ENCODE results near the gene GORASP2. TPM values are rescaled to one million over a fixed set of nuclear protein-coding genes. Genes with fewer than 3 reads are reported as not detected.

GORASP2 gene
- total RNA-seq, 2 experiments from 2014 or later, result 68.4 to 70.6 TPM

DNA sequence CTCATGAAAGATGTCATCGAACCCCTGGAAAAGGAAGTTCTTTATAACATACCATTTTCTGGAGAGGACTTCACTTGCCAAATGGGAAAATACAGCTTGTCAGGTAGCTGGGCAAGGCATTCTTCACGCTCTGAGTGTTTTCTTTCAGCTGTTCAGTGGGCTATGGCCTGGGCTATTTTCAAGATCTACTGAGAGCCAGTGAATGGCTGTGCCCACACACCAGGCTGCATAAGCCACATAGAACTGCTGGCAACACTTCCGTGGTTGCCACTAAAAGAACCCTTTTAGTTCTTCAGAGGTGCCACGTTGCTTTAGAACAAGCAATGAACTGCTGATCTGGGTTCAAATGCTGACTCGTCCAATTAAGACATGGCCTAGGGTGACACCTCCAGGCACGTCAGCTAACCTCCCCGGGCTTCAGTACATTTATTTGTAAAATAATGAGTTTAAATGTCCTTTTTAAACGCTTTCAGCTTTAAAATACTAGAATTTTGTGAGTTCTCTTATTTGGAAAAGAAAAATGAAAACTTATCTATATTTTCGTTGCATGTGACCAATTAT is 36.6 kb upstream of the GORASP2 start:
- Mint-ChIP-seq H3K36me3 (ENCODE audit: low read depth) (no peaks in the 10 kb centered on the region), H3K27me3 (peaks cover 5% of the 10 kb centered on the region), H3K4me1 (ENCODE audit: low read depth) (no peaks in the 10 kb centered on the region), H3K27ac (no peak overlapping the region), H3K9me3 (no peaks in the 10 kb centered on the region), H3K4me3 (no peak overlapping the region)
- no peak for ATAC-seq
- CTCF ChIA-PET, result interaction anchor here (0.6 to 2.6 kb wide), 4 partner anchors 11 to 655 kb away, joined by 3 to 8 read pairs (median 4); no protein-coding TSS in a partner anchor
- intact Hi-C loops (cut with micrococcal nuclease), result no loop called here
- TF ChIP-seq, protein P1, sequence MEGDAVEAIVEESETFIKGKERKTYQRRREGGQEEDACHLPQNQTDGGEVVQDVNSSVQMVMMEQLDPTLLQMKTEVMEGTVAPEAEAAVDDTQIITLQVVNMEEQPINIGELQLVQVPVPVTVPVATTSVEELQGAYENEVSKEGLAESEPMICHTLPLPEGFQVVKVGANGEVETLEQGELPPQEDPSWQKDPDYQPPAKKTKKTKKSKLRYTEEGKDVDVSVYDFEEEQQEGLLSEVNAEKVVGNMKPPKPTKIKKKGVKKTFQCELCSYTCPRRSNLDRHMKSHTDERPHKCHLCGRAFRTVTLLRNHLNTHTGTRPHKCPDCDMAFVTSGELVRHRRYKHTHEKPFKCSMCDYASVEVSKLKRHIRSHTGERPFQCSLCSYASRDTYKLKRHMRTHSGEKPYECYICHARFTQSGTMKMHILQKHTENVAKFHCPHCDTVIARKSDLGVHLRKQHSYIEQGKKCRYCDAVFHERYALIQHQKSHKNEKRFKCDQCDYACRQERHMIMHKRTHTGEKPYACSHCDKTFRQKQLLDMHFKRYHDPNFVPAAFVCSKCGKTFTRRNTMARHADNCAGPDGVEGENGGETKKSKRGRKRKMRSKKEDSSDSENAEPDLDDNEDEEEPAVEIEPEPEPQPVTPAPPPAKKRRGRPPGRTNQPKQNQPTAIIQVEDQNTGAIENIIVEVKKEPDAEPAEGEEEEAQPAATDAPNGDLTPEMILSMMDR (IDR thresholded peaks at IDR 0.05), result no peak
- POLR2A ChIA-PET, result no interaction called here
- DNase-seq, result no peak

DNA sequence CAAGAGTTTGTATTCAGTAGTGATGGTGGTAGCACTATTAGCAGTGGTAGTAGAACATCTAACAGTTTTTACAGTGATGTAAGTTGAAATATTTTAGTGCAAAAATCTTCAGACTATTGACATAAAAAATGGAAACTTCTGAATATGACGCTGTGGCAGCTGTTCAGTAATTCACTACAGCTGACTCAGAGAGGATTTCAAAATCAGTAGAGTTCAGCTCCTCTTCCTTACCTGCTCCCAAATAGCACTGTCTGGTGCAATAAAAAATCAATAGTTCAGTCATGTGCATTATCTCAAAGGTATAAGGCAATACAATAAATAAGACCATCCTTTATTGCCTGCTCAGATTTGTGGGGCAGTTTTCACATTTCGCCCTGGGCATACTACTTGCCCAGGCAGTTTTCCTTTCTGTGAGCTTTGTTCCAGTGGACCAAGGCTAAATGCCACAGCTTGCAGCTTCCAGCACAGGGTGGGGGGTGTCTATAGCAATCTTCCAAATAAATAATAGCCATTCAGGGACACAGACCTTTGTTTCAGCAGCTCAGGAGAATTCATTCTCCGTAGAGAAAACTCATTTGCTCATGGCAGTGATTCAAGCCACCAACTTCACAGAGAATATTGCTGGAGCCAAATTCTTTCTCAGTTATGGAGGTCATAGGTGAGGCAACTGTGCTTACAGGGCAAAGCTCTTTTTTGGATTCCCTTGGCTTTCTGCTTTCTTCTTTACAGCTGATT is 33.9 kb upstream of the GORASP2 start:
- Mint-ChIP-seq H3K27me3 (peaks cover 9% of the 10 kb centered on the region), H3K4me1 (ENCODE audit: low read depth) (no peaks in the 10 kb centered on the region), H3K4me3 (no peak overlapping the region), H3K27ac (no peak overlapping the region), H3K36me3 (ENCODE audit: low read depth) (no peaks in the 10 kb centered on the region), H3K9me3 (no peaks in the 10 kb centered on the region)
- ATAC-seq (no peak), DNase-seq (no peak)
- ChIA-PET CTCF (interaction anchor here (1.5 to 2.0 kb wide), 2 partner anchors 13 to 22 kb away, joined by 3 to 8 read pairs; no protein-coding TSS in a partner anchor), POLR2A (no interaction called here)
- intact Hi-C loops (cut with micrococcal nuclease), result no loop called here
- TF ChIP-seq, protein P1 (IDR thresholded peaks at IDR 0.05), result no peak

DNA sequence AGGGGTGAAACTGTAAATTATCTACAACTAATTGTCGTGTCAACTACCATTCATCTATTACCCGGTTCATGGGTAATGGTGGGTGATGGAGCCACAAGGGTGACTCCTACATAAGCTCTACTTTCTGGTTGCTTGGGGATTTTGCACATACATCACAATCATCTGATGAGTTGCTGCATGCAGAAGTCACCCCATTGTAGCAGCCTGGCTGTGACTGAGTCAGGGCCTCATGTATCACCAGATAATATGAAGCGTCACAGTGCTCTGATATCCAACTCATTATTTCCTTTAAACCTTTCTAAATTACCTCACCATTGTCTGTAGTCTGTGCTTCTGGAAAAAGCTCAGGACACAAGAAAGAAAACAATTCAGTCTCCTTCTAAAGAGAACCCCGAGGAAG is 32.4 kb upstream of the GORASP2 start:
- ChIA-PET POLR2A (no interaction called here), CTCF (interaction anchor here (1.5 to 2.0 kb wide), 2 partner anchors 14 to 23 kb away, joined by 3 to 8 read pairs; no protein-coding TSS in a partner anchor)
- intact Hi-C loops (cut with micrococcal nuclease), result no loop called here
- no peaks in the 10 kb centered on the region for H3K9me3 Mint-ChIP-seq
- no peaks in the 10 kb centered on the region for H3K4me1 Mint-ChIP-seq (ENCODE audit: low read depth)
- TF ChIP-seq, protein P1 (IDR thresholded peaks at IDR 0.05), result no peak
- DNase-seq (no peak), ATAC-seq (no peak)
- H3K27me3 Mint-ChIP-seq, result peaks cover 9% of the 10 kb centered on the region
- H3K4me3 Mint-ChIP-seq, result no peak overlapping the region
- H3K27ac Mint-ChIP-seq, result no peak overlapping the region
- H3K36me3 Mint-ChIP-seq (ENCODE audit: low read depth), result no peaks in the 10 kb centered on the region

DNA sequence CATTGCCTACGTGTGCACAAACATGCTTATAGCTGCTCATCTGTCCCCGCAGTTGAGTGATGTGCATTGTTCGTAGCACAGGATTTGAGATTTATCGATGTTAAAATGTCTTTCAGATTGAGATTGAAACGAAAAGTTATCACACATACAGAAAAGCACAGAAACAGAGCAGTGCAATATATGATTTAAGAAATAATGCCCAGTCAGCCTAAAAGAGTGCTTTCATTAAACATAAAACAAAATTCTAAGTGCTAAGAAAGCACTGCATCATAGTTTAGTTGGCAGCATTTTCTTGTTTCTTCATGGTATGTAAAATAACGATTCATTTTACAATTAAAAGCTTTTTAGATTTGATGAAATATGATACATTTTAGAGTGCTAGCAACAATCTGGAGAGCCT is 31.9 kb upstream of the GORASP2 start:
- DNase-seq (no peak), ATAC-seq (no peak)
- intact Hi-C loops (cut with micrococcal nuclease), result no loop called here
- Mint-ChIP-seq H3K27ac (no peak overlapping the region), H3K4me1 (ENCODE audit: low read depth) (no peaks in the 10 kb centered on the region), H3K27me3 (peaks cover 9% of the 10 kb centered on the region), H3K9me3 (no peaks in the 10 kb centered on the region), H3K4me3 (no peak overlapping the region), H3K36me3 (ENCODE audit: low read depth) (no peaks in the 10 kb centered on the region)
- TF ChIP-seq, protein P1 (IDR thresholded peaks at IDR 0.05), result no peak
- CTCF ChIA-PET, result interaction anchor here (1.5 to 2.0 kb wide), 2 partner anchors 20 to 24 kb away, joined by 4 to 8 read pairs; no protein-coding TSS in a partner anchor
- POLR2A ChIA-PET, result no interaction called here

DNA sequence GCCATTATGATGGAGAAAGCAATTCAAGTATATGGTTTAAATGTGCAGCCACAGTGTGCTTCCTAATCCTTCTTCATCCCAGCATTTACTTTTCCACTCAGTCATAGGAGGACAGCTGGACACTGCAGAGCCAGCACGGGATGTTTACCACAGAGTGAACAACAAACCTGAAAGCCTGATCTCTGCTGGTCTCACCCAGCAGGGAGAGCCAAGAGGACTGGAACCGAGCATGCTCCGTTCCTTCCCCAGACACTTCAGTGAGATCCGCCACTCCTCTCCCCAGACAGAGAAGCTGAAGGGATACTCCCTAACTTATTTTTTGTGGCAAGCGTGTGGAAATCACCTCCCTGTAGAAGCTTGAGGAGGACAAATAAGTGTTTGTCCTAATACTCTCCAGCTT is 23.2 kb upstream of the GORASP2 start:
- ChIA-PET POLR2A (interaction anchor here (0.8 kb wide), 1 partner anchor 228 kb away, joined by 3 read pairs; no protein-coding TSS in a partner anchor), CTCF (interaction anchor here (1.2 to 1.3 kb wide), 2 partner anchors 13 to 33 kb away, joined by 3 read pairs; no protein-coding TSS in a partner anchor)
- DNase-seq, result no peak
- intact Hi-C loops (cut with micrococcal nuclease), result no loop called here
- H3K27ac Mint-ChIP-seq, result no peak overlapping the region
- H3K27me3 Mint-ChIP-seq, result no peaks in the 10 kb centered on the region
- H3K9me3 Mint-ChIP-seq, result peaks cover 17% of the 10 kb centered on the region
- no peak for ATAC-seq
- no peak overlapping the region for H3K4me3 Mint-ChIP-seq
- H3K4me1 Mint-ChIP-seq (ENCODE audit: low read depth), result no peaks in the 10 kb centered on the region
- H3K36me3 Mint-ChIP-seq (ENCODE audit: low read depth), result no peaks in the 10 kb centered on the region
- TF ChIP-seq, protein P1 (IDR thresholded peaks at IDR 0.05), result no peak

Measured in activated CD8-positive, alpha-beta T cell treated with anti-CD3 and anti-CD28 coated beads for 36 hours (primary cell).